GM12892 (cell line): ENCODE results near the gene PRKCQ.
"Not testable (repeated sequence)": the region's sequence is repeated elsewhere in the genome, so short reads cannot be mapped to it uniquely, and the experiment has no call there.

Experiments used
- POLR2A ChIP-seq: IDR thresholded peaks from 2 replicates; pipeline ENCODE4 v1.6.1; 2011; ENCODE audit warnings: low read depth, low read length, control low read depth
- TAF1 ChIP-seq: IDR thresholded peaks from 2 replicates; pipeline ENCODE4 v1.6.1; 2011; ENCODE audit warnings: low read depth, mild to moderate bottlenecking, control low read depth, low read length, borderline replicate concordance

GRCh38 chr10:6439875-6440274 lies 140.2 kb downstream of the PRKCQ start:
- not testable (repeated sequence) for TF ChIP-seq POLR2A, TAF1
